ENCODE data around the gene CDKL4.

The CDKL4 gene

DNA sequence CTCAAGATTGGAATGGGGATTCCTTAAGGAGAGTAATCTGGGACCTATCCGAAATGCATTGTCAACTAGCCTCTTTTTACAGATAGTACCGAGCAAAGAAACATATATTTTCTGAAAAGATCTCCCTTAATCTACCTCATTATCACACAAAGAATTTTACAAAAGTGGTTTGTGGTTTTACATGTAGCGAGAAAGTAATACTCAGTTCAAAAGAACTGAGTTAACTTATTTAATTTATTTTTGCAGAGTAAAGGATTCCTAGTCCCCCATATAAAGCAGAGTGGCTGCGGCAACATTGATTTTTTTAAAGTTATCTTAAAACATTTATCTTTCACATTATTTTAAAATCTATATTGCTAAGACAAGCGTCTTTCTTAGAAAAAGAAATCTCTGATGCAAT lies 107.0 kb downstream of the CDKL4 start:
- no peak for DNase-seq (ENCODE audit: insufficient read length, low spot score)
- no peak for FAIRE-seq
- no peak for TF ChIP-seq CTCF (IDR thresholded peaks at IDR 0.05; ENCODE audit: insufficient read depth, missing control alignments)

DNA sequence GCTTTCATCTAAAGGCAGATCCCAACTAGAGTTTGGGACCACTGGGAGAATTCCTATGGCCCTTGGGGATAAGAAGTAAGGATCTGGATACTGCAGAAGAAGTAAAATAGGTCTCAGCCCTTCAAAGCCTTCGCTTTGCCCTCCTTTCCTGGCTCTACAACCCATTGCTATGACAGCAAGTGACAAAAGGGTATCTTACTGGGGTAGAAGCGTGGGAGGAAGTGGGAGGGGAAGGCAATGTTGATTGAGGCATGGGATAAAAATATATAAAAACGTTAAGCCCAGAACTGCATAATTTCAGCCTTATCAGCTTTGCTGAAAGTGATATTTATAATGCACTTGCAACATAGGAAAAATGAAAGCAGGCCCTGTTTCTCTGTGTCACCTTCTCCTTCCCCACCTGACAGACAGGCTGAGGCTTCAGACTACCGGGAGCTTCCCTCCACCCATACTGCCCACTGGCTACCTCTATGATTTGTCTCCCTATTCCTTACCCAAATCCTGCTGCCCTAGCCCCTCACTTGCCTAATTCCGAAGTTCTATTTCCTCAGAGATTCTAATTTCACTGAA lies 108.0 kb downstream of the CDKL4 start:
- no peak for TF ChIP-seq CTCF (IDR thresholded peaks at IDR 0.05; ENCODE audit: insufficient read depth, missing control alignments)
- no peak for FAIRE-seq

GRCh38 chr2:39133215-39133851 lies 110.4 kb downstream of the CDKL4 start:
- no peak for FAIRE-seq
- no peak for DNase-seq (ENCODE audit: insufficient read length, low spot score)
- TF ChIP-seq CTCF (IDR thresholded peaks at IDR 0.05; ENCODE audit: insufficient read depth, missing control alignments), result no peak

More for the DNA sequence above, 108.0 kb downstream of the CDKL4 start:
- no peak for DNase-seq (ENCODE audit: insufficient read length, low spot score)

GRCh38 chr2:39128919-39129391 lies 114.8 kb downstream of the CDKL4 start:
- FAIRE-seq, result no peak
- no peak for TF ChIP-seq CTCF (IDR thresholded peaks at IDR 0.05; ENCODE audit: insufficient read depth, missing control alignments)
- DNase-seq (ENCODE audit: insufficient read length, low spot score), result no peak

- DNase-seq (ENCODE audit: insufficient read length, low spot score), result no peak
- TF ChIP-seq CTCF (IDR thresholded peaks at IDR 0.05; ENCODE audit: insufficient read depth, missing control alignments), result no peak
- FAIRE-seq, result no peak
Measured at GRCh38 chr2:39127973-39128372, 115.8 kb downstream of the CDKL4 start.

Measured in D721Med (cell line).